Ovary (tissue), 9 donors: ENCODE data around the gene SPAG16. TPM values are rescaled to one million over a fixed set of nuclear protein-coding genes. Genes with fewer than 3 reads are reported as not detected.

Experiments
- DNase-seq, 5 donors: peaks; one replicate each; pipeline ENCODE4 v3.0.0-alpha.2; 2019 to 2020
- H3K27ac ChIP-seq, 2 donors: fragments of 200-600 bp; one replicate each; pipeline versions ENCODE4 v1.5.1 to v1.8.0; 2019 to 2022
- H3K27me3 ChIP-seq: fragments of 200-600 bp; one replicate; pipeline ENCODE4 v1.8.0; 2022
- H3K36me3 ChIP-seq: fragments of 200-600 bp; sonication (generic); one replicate; pipeline ENCODE4 v1.5.1; 2019
- H3K4me1 ChIP-seq: one replicate; pipeline ENCODE4 v1.8.1; 2013; ENCODE audit warnings: mild to moderate bottlenecking, moderate library complexity; ENCODE audit not compliant: insufficient read depth
- H3K4me3 ChIP-seq: fragments of 200-600 bp; sonication (generic); one replicate; pipeline ENCODE4 v1.5.1; 2017
- H3K9me3 ChIP-seq, 2 donors: fragments of 200-600 bp in 1 of 2; sonication (generic) in 1 of 2; one replicate each; pipeline versions ENCODE4 v1.5.1 to v1.8.1; 2013 to 2019; ENCODE audit warnings: mild to moderate bottlenecking in 1 of 2, moderate library complexity in 1 of 2
- EP300 ChIP-seq: sonication (generic); formaldehyde crosslinking; IDR thresholded peaks from one replicate; pipeline ENCODE4 v1.6.1; 2017; ENCODE audit warnings: antibody characterized with exemption
- POLR2A ChIP-seq: fragments of 450-650 bp; IDR thresholded peaks from one replicate; pipeline ENCODE4 v1.6.1; 2017; ENCODE audit warnings: antibody characterized with exemption, mild to moderate bottlenecking, moderate library complexity
- WGBS, 3 donors: extraction: QIAGEN DNeasy Blood & Tissue Kit in 1 of 3; methylation state at CpG; one replicate each; pipeline versions ENCODE4 v1.1.5 to v1.1.7; 2013 to 2017; 5-methylcytosine and 5-hydroxymethylcytosine counted together
- intact Hi-C, 4 donors: fragments of 100-400 bp; cut with DNase I; formaldehyde crosslinking; loops; one replicate each; pipeline versions ENCODE4 v1.11.0 to v1.15.1; 2022 to 2023
- polyA plus RNA-seq, 2 donors: library from polyadenylated mRNA; stranded (reverse); fragments of 200-250 nt in 1 of 2; fragments of 350-450 nt in 1 of 2; fragmentation: Illumina TruSeq in 1 of 2; extraction: RNeasy Lipid Tissue Mini Kit (QIAGEN cat#74804) in 1 of 2; gene quantifications; one replicate each; pipeline ENCODE4 v1.2.3, GENCODE V29; 2013 to 2014
- total RNA-seq, 7 donors: library from RNA; depleted of rRNA in 2 of 7; stranded (reverse); fragments of >200 nt in 2 of 7; fragmentation: NEBNext Ultra II Directional in 3 of 7; extraction: Animal tissue kit (Norgen Biotek cat#: 25700) in 3 of 7; gene quantifications; one replicate each; pipeline versions ENCODE4 v1.1.0 to v1.2.4, GENCODE V29; 2016 to 2023
- TF ChIP-seq, protein P1 (sequence below), 3 donors: fragments of 450-650 bp in 2 of 3; fragments of 200-600 bp in 1 of 3; IDR thresholded peaks; one replicate each; pipeline versions ENCODE4 v1.5.1 to v1.8.0; 2016 to 2022; ENCODE audit warnings: antibody characterized with exemption in 3 of 3, mild to moderate bottlenecking in 1 of 3
- donor health status: DM: no; HTN: no; CAD: no; lungs with moderate emphysema.
- donor health status: DM: no; HTN: no; CAD: no.
- donor health status: Bipolar disorder and iron deficiency.
- donor health status: DM: yes; HTN: yes; CAD: no.
- donor health status: DM: no; HTN: no; CAD: no.
- donor health status: DM: yes; HTN: yes; CAD: no.

SPAG16 gene
- total and polyA plus RNA-seq, 9 donors = 25.2 to 58.7 (median 28.9) TPM

DNA sequence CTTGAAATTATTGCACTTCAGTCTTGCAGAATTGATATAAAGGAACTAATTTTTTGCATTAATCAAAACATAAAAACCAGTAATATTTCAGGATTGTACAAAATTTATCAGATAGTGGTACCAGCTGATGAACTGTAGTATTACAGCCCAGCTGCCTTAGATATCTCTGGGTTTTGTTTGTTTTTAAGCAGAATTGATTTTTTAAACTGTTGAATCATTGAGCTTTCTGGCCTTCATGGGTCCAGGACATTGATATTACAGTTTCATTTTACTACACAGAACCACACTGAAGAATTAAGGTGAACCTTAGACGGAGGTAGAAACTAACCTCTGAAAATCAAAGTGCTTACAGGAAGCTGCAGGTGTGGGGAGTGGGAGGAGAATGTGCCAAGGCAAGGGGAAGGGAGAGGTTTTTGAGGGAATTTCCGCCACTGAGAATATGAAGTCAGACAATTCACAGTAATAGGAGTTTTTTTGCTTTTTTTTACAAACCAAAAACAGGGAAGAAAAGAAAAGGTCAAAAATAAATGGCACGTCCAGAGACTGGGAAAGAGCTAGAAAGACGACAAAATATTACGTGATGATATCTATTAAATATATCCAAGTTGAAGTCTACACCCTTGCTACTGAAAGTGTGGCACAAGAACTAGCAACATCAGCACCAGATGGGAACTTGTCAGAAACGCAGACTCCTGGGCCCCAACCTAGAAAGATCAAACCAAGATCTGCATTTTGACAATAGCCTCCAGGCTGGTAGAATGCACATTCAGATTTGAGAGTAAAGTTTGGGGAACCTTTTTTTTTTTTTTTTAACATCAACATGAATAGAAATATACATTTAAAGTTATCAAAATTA, 40.8 kb upstream of the SPAG16 start:
- intact Hi-C loops = no loop called here
- no peak overlapping the region for H3K27ac ChIP-seq
- H3K4me3 ChIP-seq = no peak overlapping the region
- TF ChIP-seq POLR2A (no peak), EP300 (no peak)
- TF ChIP-seq, protein P1, sequence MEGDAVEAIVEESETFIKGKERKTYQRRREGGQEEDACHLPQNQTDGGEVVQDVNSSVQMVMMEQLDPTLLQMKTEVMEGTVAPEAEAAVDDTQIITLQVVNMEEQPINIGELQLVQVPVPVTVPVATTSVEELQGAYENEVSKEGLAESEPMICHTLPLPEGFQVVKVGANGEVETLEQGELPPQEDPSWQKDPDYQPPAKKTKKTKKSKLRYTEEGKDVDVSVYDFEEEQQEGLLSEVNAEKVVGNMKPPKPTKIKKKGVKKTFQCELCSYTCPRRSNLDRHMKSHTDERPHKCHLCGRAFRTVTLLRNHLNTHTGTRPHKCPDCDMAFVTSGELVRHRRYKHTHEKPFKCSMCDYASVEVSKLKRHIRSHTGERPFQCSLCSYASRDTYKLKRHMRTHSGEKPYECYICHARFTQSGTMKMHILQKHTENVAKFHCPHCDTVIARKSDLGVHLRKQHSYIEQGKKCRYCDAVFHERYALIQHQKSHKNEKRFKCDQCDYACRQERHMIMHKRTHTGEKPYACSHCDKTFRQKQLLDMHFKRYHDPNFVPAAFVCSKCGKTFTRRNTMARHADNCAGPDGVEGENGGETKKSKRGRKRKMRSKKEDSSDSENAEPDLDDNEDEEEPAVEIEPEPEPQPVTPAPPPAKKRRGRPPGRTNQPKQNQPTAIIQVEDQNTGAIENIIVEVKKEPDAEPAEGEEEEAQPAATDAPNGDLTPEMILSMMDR (IDR thresholded peaks at IDR 0.05) = no peak
- WGBS, 3 donors = 84 to 85% (median 84%) methylated on average over 6 of the region's 6 CpGs
- no peaks in the 10 kb centered on the region for H3K36me3 ChIP-seq
- H3K9me3 ChIP-seq = no peaks in the 10 kb centered on the region
- DNase-seq = no peak
- H3K27me3 ChIP-seq = no peaks in the 10 kb centered on the region
- H3K4me1 ChIP-seq = no peaks in the 10 kb centered on the region

DNA sequence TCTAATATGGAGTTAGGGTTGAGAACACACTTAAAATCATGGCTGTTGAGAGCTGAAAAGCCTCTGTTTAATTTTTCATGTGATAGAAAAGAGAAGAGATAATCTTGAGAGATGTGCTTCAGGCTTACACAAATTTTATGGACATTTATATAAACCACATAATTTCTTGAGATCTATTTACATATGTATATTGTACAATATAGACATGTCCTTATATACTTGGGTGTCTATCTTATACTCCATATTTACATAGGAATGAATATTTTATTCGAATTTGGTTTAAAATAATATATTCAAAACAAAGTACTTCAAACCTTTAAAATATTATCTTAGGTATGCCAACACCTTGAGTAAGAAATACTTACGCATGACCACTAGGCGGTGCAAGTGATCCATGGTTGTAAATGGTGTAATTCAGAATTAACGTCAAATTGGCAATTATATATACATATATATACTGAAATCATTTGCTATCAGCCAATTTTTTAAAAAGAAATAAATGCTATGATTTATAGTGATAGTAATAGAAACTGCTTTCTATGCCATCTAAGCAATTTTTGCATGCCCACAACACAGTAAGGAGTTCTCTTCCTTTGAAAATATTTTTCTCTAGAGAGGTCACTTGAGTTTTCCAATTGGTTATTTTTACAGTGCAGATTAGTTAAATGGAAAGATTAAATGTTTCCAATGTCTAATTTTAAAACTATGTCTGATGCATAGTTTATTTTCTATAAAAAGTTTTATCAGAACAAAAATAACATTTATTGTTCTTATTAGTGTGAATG, 37.6 kb upstream of the SPAG16 start:
- no peaks in the 10 kb centered on the region for H3K4me1 ChIP-seq
- peak in 3 of 5 donors; percentile 20 to 46 (median 26) for DNase-seq
- TF ChIP-seq, protein P1 (IDR thresholded peaks at IDR 0.05) = peak; percentile 20 to 61 (median 55)
- TF ChIP-seq EP300 = no peak
- H3K36me3 ChIP-seq = no peaks in the 10 kb centered on the region
- H3K27me3 ChIP-seq = no peaks in the 10 kb centered on the region
- no peak overlapping the region for H3K27ac ChIP-seq
- no peaks in the 10 kb centered on the region for H3K9me3 ChIP-seq
- intact Hi-C loops = no loop called here
- WGBS, 3 donors = 2 to 3% (median 2%) methylated on average over 4 of the region's 4 CpGs
- H3K4me3 ChIP-seq = no peak overlapping the region

GRCh38 chr2:213247566-213247965, 36.7 kb upstream of the SPAG16 start:
- Histone ChIP-seq H3K4me3 (no peak overlapping the region), H3K27me3 (no peaks in the 10 kb centered on the region), H3K4me1 (no peaks in the 10 kb centered on the region), H3K9me3 (no peaks in the 10 kb centered on the region), H3K27ac (no peak overlapping the region), H3K36me3 (no peaks in the 10 kb centered on the region)
- intact Hi-C loops = no loop called here
- TF ChIP-seq, protein P1 (IDR thresholded peaks at IDR 0.05) = no peak
- WGBS, 3 donors = 70 to 74% (median 73%) methylated on average over 4 of the region's 4 CpGs
- no peak for DNase-seq

DNA sequence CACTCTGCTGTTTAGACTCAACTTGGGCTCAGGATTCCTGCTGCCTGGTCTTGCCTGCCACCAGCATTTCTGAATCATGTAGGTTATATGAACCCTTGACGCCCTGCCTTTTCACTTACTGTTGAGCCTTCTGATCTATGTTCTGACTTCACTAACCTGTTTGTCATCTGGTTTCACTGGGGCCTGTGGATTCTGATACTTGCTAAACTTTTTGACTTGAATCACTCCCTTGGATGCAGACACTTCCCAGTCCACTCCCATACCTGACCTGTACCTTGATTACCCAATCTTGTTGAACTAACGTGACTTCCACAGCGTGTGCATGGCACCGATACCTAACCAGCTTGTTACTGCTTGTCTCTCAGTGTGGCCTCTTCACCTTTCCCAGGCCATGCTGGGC, 35.6 kb upstream of the SPAG16 start:
- Histone ChIP-seq H3K36me3 (no peaks in the 10 kb centered on the region), H3K27me3 (no peaks in the 10 kb centered on the region), H3K4me3 (no peak overlapping the region), H3K27ac (no peak overlapping the region), H3K4me1 (no peaks in the 10 kb centered on the region), H3K9me3 (no peaks in the 10 kb centered on the region)
- intact Hi-C loops = no loop called here
- no peak for DNase-seq
- TF ChIP-seq, protein P1 (IDR thresholded peaks at IDR 0.05) = no peak
- TF ChIP-seq EP300 (no peak), POLR2A (no peak)
- 92 to 97% (median 95%) methylated on average over 4 of the region's 4 CpGs for WGBS, 3 donors
